SH-SY5Y (cell line): ENCODE results near the gene DCUN1D2.

ENCODE experiments used
- GATA2 ChIP-seq: IDR thresholded peaks from 2 replicates; pipeline ENCODE4 v1.6.1; 2011; ENCODE audit warnings: mild to moderate bottlenecking, low read depth, low read length
- GATA3 ChIP-seq: IDR thresholded peaks from 2 replicates; pipeline ENCODE4 v1.6.1; 2011; ENCODE audit warnings: low read depth, mild to moderate bottlenecking, low read length, moderate library complexity

DCUN1D2 gene

GRCh38 chr13:113411216-113412023 is 79.1 kb downstream of the DCUN1D2 start:
- TF ChIP-seq GATA3: no peak
- TF ChIP-seq GATA2: no peak

- TF ChIP-seq GATA2 (no peak), GATA3 (no peak)
Observed at GRCh38 chr13:113410472-113411201, 79.9 kb downstream of the DCUN1D2 start.

DNA sequence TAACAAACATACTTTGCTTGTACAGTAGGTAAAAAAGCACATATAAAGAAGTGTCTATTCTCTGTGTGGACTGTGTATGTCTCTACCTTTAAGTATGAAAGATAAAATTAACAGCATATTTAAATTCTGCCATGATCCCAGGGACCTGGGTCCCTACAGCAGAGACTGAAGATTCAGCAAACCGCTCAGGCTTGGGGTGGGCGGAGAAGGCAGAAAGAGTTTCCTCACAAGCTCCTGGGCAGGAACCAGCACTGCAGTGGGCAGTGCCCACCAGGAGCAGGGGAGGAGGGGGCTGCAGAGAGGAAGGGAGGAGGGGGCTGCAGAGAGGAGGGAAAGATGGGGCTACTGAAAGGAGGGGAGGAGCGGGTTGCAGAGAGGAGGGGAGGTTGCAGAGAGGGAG is 81.9 kb downstream of the DCUN1D2 start:
- TF ChIP-seq GATA3: no peak
- TF ChIP-seq GATA2: no peak

DNA sequence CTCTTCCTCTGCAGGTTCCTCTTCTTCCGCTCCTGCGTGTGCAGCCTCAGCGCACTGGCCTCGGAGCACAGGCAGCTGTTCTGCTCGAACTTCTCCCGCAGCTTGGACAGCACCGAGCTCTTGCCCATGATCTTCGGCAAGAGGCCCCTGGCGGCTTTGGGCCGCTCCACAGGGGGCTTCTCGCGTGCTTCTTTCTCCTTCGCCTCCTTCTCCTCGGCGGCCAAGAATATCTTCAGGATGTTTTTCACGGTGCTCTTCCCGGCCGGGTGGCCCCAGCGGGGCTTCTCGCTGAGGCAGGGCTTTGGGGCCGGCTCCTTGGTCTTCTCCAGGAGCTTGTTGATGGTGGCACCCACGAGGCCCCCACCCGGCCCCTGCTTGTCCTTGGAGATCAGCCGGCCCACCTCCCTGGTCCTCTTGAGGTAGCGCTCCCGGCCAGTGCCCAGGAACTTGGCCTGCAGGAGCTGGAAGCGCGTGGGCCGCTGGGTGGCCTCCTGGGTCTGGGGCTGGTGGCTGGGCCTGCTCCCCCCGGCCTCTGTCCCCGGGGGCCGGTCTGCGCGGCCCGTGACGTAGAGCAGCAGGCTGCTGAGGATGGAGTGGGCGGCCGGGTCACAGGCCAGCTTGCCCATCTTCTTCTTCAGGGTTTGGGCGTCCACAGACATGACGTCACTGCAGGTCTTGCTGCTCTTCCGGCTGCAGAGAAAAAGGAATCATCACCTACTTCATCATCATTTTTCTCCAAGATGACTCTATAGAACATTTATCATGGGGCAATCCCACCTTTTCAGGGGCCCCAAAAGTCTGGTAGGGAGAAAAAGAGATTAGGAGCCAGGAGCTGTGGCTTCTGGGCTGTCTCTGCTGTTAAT is 82.7 kb downstream of the DCUN1D2 start:
- no peak for TF ChIP-seq GATA2
- no peak for TF ChIP-seq GATA3

GRCh38 chr13:113407103-113407530 is 83.4 kb downstream of the DCUN1D2 start:
- TF ChIP-seq GATA2 (no peak), GATA3 (no peak)

GRCh38 chr13:113406321-113407102 is 84.0 kb downstream of the DCUN1D2 start:
- TF ChIP-seq GATA3 (no peak), GATA2 (no peak)
